Measurements from ENCODE around the gene GREB1. TPM values are rescaled to one million over a fixed set of nuclear protein-coding genes. Genes with fewer than 3 reads are reported as not detected.

The GREB1 gene
- total RNA-seq, 1 experiment from 2014 or later = 16.5 TPM

- no peak overlapping the region for H3K4me3 Mint-ChIP-seq
Observed at GRCh38 chr2:11494310-11494709, 39.5 kb upstream of the GREB1 start.

More at GRCh38 chr2:11494310-11494709, 39.5 kb upstream of the GREB1 start:
- H3K4ac ChIP-seq (ENCODE audit: low read depth, low read length) = no peak overlapping the region
- no peak overlapping the region for H3K23ac ChIP-seq (ENCODE audit: insufficient read length, low read depth, low read length)
- no peaks in the 10 kb centered on the region for H3K79me1 ChIP-seq (ENCODE audit: insufficient read depth, low read depth, low read length, poor library complexity, severe bottlenecking)
- no peaks in the 10 kb centered on the region for H3K23me2 ChIP-seq (ENCODE audit: insufficient read length, low read depth, low read length, poor library complexity, severe bottlenecking)
- no CpG with 5 or more reads among the region's 2 CpGs for WGBS (ENCODE audit: extremely low coverage, insufficient read length, low lambda C conversion rate)
- H4K5ac ChIP-seq (ENCODE audit: insufficient read length, low read depth, low read length) = no peak overlapping the region
- H4K20me1 ChIP-seq (ENCODE audit: control insufficient read depth, insufficient read depth, insufficient read length) = no peaks in the 10 kb centered on the region
- peaks cover 2% of the 10 kb centered on the region; the same call in 1 of the 2 replicates for H3K79me2 ChIP-seq (ENCODE audit: insufficient read depth, low read length)
- no peak overlapping the region for H2AFZ ChIP-seq (ENCODE audit: low read length)
- Mint-ChIP-seq H3K27ac (no peak overlapping the region), H3K9me3 (peaks cover 4 to 5% of the 10 kb centered on the region in 2 experiments), H3K4me1 (peaks cover 32 to 34% of the 10 kb centered on the region in 2 experiments), H3K27me3 (ENCODE audit: low read depth) (no peaks in the 10 kb centered on the region; the same call in 1 of the 2 replicates), H3K36me3 (ENCODE audit: insufficient read depth in 1 of 3, low read depth in 3 of 3) (peaks cover 5 to 6% (median 5%) of the 10 kb centered on the region in 3 experiments; a peak in 6 of 7 replicates)
- no peaks in the 10 kb centered on the region for H3K9me3 ChIP-seq (ENCODE audit: control insufficient read depth, low read depth, low read length)
- no peak overlapping the region for H2BK5ac ChIP-seq (ENCODE audit: insufficient read length, low read length)
- no peak overlapping the region for H3T11ph ChIP-seq (ENCODE audit: low read length)
- no peak for DNase-seq
- no peak overlapping the region for H3K18ac ChIP-seq (ENCODE audit: insufficient read length, low read depth, low read length)
- no peak overlapping the region for H3K56ac ChIP-seq (ENCODE audit: insufficient read length, low read depth, low read length)
- no peak overlapping the region for H3K14ac ChIP-seq (ENCODE audit: insufficient read depth, low read length)
- no peak overlapping the region for H3K4me2 ChIP-seq (ENCODE audit: insufficient read depth, insufficient read length, low read length)
- no peak overlapping the region for H2BK15ac ChIP-seq (ENCODE audit: low read depth, low read length)
- no peak overlapping the region for H4K8ac ChIP-seq (replicated peaks; ENCODE audit: insufficient read length, low read depth, low read length)
- no peak overlapping the region for H3K27ac ChIP-seq (ENCODE audit: insufficient read length, low read depth, low read length)
- no peak overlapping the region for H2AK5ac ChIP-seq (ENCODE audit: insufficient read length, low read length)
- no peaks in the 10 kb centered on the region; the same call in 1 of the 2 replicates for H3K4me1 ChIP-seq (ENCODE audit: insufficient read depth, low read length)
- no peak overlapping the region for H2BK20ac ChIP-seq (ENCODE audit: low read depth, low read length, poor library complexity, severe bottlenecking)
- no peak overlapping the region for H2BK120ac ChIP-seq (ENCODE audit: low read depth, low read length, poor library complexity, severe bottlenecking)
- H3K9ac ChIP-seq (ENCODE audit: extremely low read depth, insufficient read length, low read length) = no peak overlapping the region
- H3K27me3 ChIP-seq (ENCODE audit: insufficient read depth, low read length) = no peaks in the 10 kb centered on the region
- no peak for TF ChIP-seq CTCF (conservative IDR thresholded peaks at IDR 0.05)
- no peak overlapping the region for H4K91ac ChIP-seq (ENCODE audit: insufficient read length, low read depth, low read length)
- H2BK12ac ChIP-seq (ENCODE audit: insufficient read length, low read depth, low read length) = no peak overlapping the region
